Omental fat pad (tissue), 4 donors: Measurements from ENCODE around the gene CNEP1R1. TPM values are rescaled to one million over a fixed set of nuclear protein-coding genes. Genes with fewer than 3 reads are reported as not detected.

Source experiments
- ATAC-seq: fragments of 150-250 bp; one replicate; pipeline ENCODE4 v1.9.1; 2016; ENCODE audit warnings: mild to moderate bottlenecking, moderate library complexity; ENCODE audit not compliant: low FRiP score
- DNase-seq: peaks from one replicate; pipeline ENCODE4 v3.0.0-alpha.2; 2019; ENCODE audit warnings: low spot score
- CTCF ChIP-seq, 3 donors: fragments of 450-650 bp; IDR thresholded peaks; one replicate each; pipeline ENCODE4 v1.5.1; 2016 to 2017; ENCODE audit warnings: antibody characterized with exemption in 3 of 3, mild to moderate bottlenecking in 3 of 3, moderate library complexity in 2 of 3
- total RNA-seq, 4 donors: library from RNA; depleted of rRNA; stranded (reverse); fragments of >200 nt; gene quantifications; one replicate each; pipeline ENCODE4 v1.1.0, GENCODE V29; 2016

The CNEP1R1 gene
- total RNA-seq, 4 donors from 2014 or later = 15.1 to 29.5 (median 21.1) TPM

GRCh38 chr16:50035468-50035992, 10.5 kb downstream of the CNEP1R1 start:
- DNase-seq (no peak), ATAC-seq (no peak)
- TF ChIP-seq CTCF (IDR thresholded peaks at IDR 0.05) = no peak

GRCh38 chr16:50036426-50036825, 11.4 kb downstream of the CNEP1R1 start:
- ATAC-seq (no peak), DNase-seq (no peak)
- no peak for TF ChIP-seq CTCF (IDR thresholded peaks at IDR 0.05)

- no peak for DNase-seq
- no peak for TF ChIP-seq CTCF (IDR thresholded peaks at IDR 0.05)
- ATAC-seq = no peak
Observed at GRCh38 chr16:50037662-50038220, 12.7 kb downstream of the CNEP1R1 start.

- TF ChIP-seq CTCF (IDR thresholded peaks at IDR 0.05) = no peak
- no peak for DNase-seq
- no peak for ATAC-seq
Observed at GRCh38 chr16:50038286-50038685, 13.3 kb downstream of the CNEP1R1 start.

GRCh38 chr16:50038756-50039529, 13.9 kb downstream of the CNEP1R1 start:
- no peak for DNase-seq
- TF ChIP-seq CTCF (IDR thresholded peaks at IDR 0.05) = no peak
- no peak for ATAC-seq

GRCh38 chr16:50040018-50040417, 15.0 kb downstream of the CNEP1R1 start:
- no peak for DNase-seq
- no peak for ATAC-seq
- TF ChIP-seq CTCF (IDR thresholded peaks at IDR 0.05) = no peak

GRCh38 chr16:50040710-50041109, 15.7 kb downstream of the CNEP1R1 start:
- DNase-seq (no peak), ATAC-seq (no peak)
- TF ChIP-seq CTCF (IDR thresholded peaks at IDR 0.05) = no peak
